ENCODE measurements around the gene SIN3A. TPM values are rescaled to one million over a fixed set of nuclear protein-coding genes. Genes with fewer than 3 reads are reported as not detected.

Gene SIN3A
- total and polyA plus RNA-seq, 2 donors (not counting 1 experiment from before 2014, with no cell fraction given) = 32.0 to 153 TPM

DNA sequence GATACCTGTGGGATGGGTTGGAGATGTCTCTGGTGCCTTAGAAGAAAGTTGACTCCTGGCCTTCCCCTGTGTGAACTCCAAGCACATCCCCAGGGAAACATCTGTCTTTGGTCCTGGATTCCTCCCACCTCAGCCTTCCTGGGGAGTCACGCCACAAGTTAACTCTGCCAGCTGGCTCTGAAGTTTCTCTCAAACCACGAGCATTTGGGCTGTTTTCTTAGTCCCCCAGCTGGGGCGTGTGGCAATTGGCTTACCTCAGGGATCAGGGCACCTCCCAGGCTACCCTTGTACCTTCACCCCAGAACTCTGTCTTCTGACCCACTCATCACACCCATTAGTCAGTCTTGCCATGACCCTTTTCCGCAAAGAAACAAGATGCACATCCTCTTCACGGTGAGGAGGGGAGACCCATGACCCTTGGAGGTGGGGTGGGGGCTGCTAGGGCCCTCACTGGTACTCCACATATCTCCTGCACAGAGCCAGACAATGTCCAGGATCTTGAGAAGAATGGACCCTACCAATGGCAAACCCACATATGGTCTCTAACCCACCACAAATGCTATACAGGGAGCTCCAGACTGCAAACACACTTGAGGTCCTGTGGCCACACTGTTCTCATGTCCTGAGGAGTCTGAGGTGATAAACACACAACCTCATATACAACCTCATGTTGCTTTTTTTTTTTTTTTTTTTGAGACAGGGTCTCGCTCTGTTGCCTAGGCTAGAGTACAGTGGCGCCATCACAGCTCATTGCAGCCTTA, 100.7 kb downstream of the SIN3A start:
- H3K9me3 ChIP-seq (ENCODE audit: control extremely low read depth in 1 of 3, control insufficient read depth in 2 of 3, insufficient read depth in 1 of 3, low read length in 2 of 3) = peaks cover 0 to 53% (median 27%) of the 10 kb centered on the region in 3 donors

More for the DNA sequence above, 100.7 kb downstream of the SIN3A start:
- no peak overlapping the region for H2AFZ ChIP-seq (ENCODE audit: insufficient read depth, low read depth, low read length, poor library complexity, severe bottlenecking)
- Mint-ChIP-seq H3K27ac (peak overlapping the region; percentile 98), H3K4me3 (peak overlapping the region; percentile 80), H3K4me1 (peaks cover 38% of the 10 kb centered on the region), H3K9me3 (ENCODE audit: insufficient read depth) (peaks cover 8% of the 10 kb centered on the region), H3K27me3 (no peaks in the 10 kb centered on the region)
- ChIA-PET POLR2A (interaction anchor here (1.1 to 2.0 kb wide), 2 partner anchors 17 to 100 kb away, joined by 3 to 4 read pairs; partner anchors contain the start of genes MAN2C1 and SIN3A), CTCF (interaction anchor here (7.0 kb wide), 1 partner anchor 17 kb away, joined by 52 read pairs; the partner anchor contains the start of gene MAN2C1)
- H4K20me1 ChIP-seq (ENCODE audit: control insufficient read depth, insufficient read depth, low read length, poor library complexity, severe bottlenecking) = no peaks in the 10 kb centered on the region
- DNase-seq = peak; percentile 58
- WGBS (ENCODE audit: insufficient coverage) = 39% methylated on average over 4 of the region's 7 CpGs
- no peak for ATAC-seq (ENCODE audit: low read depth)
- H3K36me3 ChIP-seq (replicated peaks in 1 of 2; ENCODE audit: control extremely low read depth in 1 of 2, control insufficient read depth in 1 of 2, extremely low read depth in 1 of 2, insufficient read depth in 2 of 2, low read length in 1 of 2) = peaks cover 0 to 18% of the 10 kb centered on the region in 2 experiments
- no peak overlapping the region for H3K9ac ChIP-seq (ENCODE audit: low read length)
- H3K27me3 ChIP-seq (replicated peaks in 1 of 4; ENCODE audit: control extremely low read depth in 1 of 4, control insufficient read depth in 3 of 4, insufficient read depth in 4 of 4, low read length in 3 of 4) = no peaks in the 10 kb centered on the region
- H3K27ac ChIP-seq (ENCODE audit: low read length in 2 of 2) = peak overlapping the region; percentile 84 to 92
- H3K4me3 ChIP-seq (ENCODE audit: control extremely low read depth in 1 of 5, extremely low read depth in 1 of 5, insufficient read depth in 1 of 5, low read depth in 2 of 5, low read length in 4 of 5) = no peak overlapping the region
- no peaks in the 10 kb centered on the region for H3K79me2 ChIP-seq (ENCODE audit: control insufficient read depth, insufficient read depth, low read length)
- TF ChIP-seq EZH2 (IDR thresholded peaks at IDR 0.05; ENCODE audit: borderline replicate concordance, insufficient read depth, low read depth, low read length, poor library complexity, severe bottlenecking) = no peak
- TF ChIP-seq, protein P1, sequence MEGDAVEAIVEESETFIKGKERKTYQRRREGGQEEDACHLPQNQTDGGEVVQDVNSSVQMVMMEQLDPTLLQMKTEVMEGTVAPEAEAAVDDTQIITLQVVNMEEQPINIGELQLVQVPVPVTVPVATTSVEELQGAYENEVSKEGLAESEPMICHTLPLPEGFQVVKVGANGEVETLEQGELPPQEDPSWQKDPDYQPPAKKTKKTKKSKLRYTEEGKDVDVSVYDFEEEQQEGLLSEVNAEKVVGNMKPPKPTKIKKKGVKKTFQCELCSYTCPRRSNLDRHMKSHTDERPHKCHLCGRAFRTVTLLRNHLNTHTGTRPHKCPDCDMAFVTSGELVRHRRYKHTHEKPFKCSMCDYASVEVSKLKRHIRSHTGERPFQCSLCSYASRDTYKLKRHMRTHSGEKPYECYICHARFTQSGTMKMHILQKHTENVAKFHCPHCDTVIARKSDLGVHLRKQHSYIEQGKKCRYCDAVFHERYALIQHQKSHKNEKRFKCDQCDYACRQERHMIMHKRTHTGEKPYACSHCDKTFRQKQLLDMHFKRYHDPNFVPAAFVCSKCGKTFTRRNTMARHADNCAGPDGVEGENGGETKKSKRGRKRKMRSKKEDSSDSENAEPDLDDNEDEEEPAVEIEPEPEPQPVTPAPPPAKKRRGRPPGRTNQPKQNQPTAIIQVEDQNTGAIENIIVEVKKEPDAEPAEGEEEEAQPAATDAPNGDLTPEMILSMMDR (IDR thresholded peaks at IDR 0.05) = no peak
- intact Hi-C loops (cut with micrococcal nuclease) = loop anchor here (1.0 to 5.0 kb wide), 3 partner anchors 18 to 563 kb away; partner anchors contain the start of gene MAN2C1
- H3K4me1 ChIP-seq (ENCODE audit: control insufficient read depth in 2 of 2, insufficient read depth in 2 of 2, low read length in 2 of 2) = peaks cover 31 to 47% of the 10 kb centered on the region in 2 donors
- peak overlapping the region; percentile 39 for H3K4me2 ChIP-seq (replicated peaks; ENCODE audit: low read depth, low read length, poor library complexity, severe bottlenecking)
